ENCODE measurements around the gene C5AR2.
A peak's percentile ranks its signal among the peaks of the same experiment; 100 is the strongest.
"Not testable (repeated sequence)": the region's sequence is repeated elsewhere in the genome, so short reads cannot be mapped to it uniquely, and the experiment has no call there.

C5AR2 gene

DNA sequence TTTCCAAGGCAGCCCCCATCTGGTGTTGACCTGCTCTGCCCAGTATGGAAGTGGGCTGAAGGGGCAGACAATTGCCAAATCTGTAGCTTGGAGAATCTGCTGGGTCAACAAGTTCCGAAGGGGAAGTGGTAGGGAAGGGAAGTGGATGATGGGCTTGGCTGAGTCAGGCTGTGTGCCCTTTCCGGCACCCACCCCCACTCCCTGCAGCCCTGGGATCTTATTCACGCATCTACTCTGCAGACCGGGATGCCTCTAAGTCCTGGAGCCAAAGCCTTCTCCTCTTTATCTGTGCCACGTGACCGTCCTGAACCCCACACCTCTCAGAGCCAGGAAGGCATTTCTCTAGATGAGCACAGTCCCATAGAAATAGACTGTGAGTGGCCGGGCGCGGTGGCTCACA is 7.5 kb upstream of the C5AR2 start:
- no peak for DNase-seq

DNA sequence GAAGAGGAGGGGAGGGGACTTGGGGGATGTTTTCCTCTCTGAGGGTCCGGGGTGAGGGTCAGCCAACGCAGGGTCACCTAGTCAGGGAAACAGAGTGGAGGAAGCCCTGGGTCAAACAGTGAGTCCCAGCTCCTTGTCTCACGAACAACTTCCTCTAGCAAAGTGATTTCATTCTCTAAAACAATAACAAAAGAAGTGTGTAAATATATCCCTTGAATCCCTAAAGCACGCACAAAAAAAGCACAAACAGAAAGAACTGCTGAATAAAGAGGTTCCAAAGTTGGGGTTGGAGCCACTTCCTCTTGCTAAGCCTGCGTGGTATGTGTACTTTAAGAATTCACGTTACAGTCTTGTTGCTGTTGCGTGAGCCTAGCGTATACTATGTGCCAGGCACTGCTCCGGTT is 1.5 kb upstream of the C5AR2 start:
- DNase-seq = no peak

- no peak for DNase-seq
These were observed 485 bp upstream of the C5AR2 start for GRCh38 chr19:47331490-47331889.

DNA sequence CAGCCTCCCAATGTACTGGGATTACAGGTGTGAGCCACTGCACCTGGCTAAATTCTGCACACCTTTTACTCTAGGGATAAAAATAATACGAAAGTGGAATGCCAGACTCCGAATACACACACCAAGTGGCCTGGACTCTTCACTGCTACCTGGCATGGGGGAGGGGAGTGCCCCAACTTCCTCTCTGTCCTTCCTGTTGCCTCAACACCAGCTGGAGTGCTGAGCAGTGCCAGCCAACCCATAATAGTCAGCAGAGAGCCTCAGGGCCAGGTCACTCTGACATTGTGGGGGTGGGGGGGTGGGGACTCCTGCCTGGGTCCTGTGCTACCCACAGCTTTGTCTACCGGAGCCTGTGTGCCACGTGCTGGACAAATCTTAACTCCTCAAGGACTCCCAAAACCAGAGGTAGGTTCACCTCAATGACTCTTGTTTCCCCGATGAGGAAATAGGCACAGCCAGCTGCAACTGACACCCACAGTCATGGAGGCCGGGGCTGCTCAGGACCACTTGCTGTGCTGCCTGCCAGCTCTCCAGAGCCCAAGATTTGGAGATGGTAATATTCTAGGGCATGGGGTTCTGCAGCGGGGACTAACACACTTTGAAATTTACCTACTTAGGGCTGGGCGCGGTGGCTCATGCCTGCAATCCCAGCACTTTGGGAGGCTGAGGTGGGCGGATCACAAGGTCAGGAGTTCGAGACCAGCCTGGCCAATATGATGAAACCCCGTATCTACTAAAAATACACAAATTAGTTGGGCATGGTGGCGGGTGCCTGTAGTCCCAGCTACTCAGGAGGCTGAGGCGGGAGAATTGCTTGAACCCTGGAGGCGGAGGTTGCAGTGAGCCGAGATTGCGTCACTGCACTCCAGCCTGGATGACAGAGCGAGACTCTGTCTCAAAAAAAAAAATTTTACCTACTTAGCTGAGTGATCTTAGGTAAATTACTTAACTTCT is 5.1 kb downstream of the C5AR2 start:
- peak; percentile 30 for DNase-seq

DNA sequence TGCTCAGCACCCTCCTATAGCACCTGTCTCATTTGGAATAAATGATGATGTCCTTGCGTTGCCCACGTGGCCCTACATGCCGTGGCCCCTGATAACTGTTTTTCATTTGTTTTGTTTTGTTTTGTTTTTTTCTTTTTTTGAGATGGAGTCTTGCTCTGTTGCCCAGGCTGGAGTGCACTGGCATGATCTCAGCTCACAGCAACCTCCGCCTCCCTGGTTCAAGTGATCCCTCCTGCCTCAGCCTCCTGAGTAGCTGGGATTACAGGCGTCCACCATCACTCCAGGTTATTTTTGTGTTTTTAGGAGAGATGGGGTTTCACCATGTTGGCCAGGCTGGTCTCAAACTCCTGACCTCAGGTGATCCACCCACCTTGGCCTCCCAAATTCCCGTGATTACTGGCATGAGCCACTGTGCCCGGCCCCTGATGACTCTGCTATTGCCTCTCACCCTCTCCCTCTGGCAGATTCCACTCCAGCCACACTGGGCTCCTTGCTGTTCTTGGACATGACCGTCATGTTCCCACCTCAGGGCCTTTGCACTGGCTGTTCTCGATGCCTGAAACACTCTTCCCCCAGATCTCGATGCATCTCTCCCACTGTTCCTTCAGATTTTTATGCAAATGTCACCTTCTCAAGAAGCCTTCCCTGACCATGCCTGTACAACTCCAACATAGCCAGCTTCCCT is 7.4 kb downstream of the C5AR2 start:
- no peak for DNase-seq

DNA sequence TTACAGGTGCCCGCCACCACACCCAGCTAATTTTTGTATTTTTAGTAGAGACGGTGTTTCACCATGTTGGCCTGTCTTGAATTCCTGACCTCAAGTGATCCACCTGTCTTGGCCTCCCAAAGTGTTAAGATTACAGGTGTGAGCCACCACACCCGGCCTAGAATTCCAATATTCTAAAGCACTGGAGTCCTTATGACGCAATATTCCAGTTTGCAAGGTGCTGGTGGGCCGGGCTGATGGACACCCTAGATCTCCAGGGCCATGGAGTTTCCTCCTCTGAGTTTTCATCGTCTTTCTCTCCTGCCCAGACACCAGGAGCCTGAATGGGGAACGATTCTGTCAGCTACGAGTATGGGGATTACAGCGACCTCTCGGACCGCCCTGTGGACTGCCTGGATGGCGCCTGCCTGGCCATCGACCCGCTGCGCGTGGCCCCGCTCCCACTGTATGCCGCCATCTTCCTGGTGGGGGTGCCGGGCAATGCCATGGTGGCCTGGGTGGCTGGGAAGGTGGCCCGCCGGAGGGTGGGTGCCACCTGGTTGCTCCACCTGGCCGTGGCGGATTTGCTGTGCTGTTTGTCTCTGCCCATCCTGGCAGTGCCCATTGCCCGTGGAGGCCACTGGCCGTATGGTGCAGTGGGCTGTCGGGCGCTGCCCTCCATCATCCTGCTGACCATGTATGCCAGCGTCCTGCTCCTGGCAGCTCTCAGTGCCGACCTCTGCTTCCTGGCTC is 8.7 kb downstream of the C5AR2 start:
- DNase-seq = no peak

DNA sequence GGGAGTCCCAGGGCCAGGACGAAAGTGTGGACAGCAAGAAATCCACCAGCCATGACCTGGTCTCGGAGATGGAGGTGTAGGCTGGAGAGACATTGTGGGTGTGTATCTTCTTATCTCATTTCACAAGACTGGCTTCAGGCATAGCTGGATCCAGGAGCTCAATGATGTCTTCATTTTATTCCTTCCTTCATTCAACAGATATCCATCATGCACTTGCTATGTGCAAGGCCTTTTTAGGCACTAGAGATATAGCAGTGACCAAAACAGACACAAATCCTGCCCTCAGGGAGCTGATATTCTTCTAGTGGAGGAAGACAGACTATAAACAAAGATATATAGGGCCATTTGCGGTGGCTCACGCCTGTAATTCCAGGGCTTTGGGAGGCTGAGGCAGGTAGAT is 9.8 kb downstream of the C5AR2 start:
- no peak for DNase-seq

DNA sequence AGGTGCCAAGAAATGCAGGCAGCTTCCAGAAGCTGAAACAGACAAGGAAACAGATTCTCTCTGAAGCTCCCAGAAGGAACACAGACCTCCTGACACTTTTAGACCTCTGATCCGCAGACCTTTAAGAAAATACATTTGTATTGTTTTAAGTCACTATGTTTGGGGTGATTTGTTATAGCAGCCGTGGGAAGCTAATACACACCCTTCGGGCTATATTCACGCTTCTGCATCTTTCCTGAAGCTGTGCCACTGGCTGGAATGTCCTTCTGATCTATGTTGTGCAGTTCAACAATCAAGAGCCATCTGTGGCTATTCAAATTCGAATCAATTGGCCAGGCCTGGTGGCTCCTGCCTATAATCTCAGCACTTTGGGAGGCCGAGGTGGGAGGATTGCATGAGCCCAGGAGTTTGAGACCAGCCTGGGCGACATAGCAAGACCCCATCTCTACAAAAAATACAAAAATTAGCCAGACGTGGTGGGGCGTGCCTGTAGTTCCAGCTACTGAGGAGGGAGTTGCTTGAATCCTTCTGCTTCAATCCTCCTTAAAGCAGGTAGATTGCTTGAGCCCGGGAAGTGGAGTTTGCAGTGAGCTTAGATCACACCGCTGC is 11.3 kb downstream of the C5AR2 start:
- DNase-seq = no peak

DNA sequence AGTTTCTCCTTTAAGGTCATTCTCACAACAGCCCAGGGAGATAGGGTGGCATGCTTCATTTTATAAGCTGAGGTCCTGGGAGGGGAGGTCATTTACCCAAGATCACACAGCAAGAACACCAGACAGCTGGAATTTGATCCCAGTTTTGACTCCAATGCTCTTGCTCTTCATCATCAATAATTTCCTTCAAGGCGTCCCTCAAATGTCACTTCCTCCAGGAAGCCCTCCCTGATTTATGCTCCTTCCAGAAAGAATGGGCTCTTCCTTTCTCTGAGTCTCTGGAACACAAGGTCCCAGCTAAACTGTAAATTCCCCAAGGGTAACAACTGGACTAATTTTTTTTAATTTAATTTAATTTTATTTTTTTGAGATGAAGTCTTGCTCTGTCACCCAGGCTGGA is 12.4 kb downstream of the C5AR2 start:
- no peak for DNase-seq

DNA sequence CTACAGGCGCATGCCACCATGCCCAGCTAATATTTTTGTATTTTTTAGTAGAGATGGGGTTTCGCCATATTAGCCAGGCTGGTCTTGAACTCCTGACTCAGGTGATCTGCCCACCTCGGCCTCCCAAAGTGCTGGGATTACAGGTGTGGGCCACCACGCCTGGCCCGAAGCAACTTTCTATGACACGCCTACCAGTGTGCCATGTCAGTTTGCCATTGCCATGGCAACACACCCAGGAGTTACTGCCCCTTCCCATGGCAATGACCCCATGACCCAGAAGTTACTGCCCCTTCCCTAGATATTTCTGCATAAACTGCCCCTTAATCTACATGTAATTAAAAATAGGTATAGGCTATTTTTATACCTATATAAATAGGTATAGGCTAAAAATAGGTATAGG is 14.0 kb downstream of the C5AR2 start:
- DNase-seq = not testable (repeated sequence)

GRCh38 chr19:47348819-47349795 is 17.1 kb downstream of the C5AR2 start, which contains the start of gene DHX34:
DHX34 (plus strand) TSS chr19:47349315; CDS start chr19:47353031, 3,716 bp downstream.
- peak; percentile 100 for DNase-seq

DNA sequence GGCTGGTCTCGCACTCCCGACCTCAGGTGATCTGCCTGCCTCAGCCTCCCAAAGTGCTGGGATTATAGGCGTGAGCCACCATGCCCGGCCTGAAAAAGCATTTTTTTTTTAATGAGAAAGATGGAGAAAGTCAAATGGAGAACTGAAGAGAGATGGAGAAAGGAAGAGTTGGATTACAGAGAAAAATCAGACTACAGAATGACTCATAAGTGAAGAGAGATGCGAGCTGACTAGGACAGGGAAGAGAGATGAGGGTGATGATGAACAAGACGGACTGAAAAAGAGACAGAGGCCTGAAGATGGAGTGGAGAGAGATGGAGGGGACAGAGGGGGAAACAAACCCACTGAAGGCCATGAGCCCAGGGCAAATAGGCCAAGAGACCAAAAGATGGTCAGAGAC is 18.7 kb downstream of the C5AR2 start:
- DNase-seq = peak; percentile 37

DNA sequence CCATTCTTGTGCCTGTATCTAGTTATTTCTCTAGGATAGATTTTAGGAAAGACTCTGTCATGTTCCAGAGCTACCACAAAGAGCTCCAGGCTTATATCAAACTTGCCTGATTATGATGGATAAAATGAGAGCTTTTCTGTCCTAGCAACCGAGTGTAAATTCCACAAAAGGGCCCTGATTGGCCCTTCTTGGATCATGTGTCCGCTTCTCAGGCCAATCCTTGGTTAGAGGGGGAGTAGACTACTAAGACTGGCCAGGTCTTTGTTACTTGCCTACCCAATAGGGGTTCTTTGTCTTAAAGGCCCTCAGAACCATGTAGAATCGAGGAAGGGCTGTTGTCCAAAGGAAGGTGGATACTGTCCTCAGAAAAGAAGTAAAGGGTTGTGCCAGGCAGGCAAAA is 19.6 kb downstream of the C5AR2 start:
- peak; percentile 24 for DNase-seq

- no peak for DNase-seq
These were observed 20.1 kb downstream of the C5AR2 start for GRCh38 chr19:47352095-47352494.

DNA sequence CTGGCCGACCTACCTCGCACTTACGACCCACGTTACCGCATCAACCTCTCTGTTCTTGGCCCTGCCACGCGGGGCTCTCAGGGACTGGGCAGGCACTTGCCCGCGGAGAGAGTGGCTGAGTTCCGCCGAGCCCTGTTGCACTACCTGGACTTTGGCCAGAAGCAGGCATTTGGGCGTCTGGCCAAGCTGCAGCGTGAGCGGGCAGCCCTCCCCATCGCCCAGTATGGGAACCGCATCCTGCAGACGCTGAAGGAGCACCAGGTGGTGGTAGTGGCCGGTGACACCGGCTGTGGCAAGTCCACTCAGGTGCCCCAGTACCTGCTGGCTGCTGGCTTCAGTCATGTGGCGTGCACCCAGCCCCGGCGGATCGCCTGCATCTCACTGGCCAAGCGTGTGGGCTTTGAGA is 21.3 kb downstream of the C5AR2 start:
- DNase-seq = no peak

DNA sequence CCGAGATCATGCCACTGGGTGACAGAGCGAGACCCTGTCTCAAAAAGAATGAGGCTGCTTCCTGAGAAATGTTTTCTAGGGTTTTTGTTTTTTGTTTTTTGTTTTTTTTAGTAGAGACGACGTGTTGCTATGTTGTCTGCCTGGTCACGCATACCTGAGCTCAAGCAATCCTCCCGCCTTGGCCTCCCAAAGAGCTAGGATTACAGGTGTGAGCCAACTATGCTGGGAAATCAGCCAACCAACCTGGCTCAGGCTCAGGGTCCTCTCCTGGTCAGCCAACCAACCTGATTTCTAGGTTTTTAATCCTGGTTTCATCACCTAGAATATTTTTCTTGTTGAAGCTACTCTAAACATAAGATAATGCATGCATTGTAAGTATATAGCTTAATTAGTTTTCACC is 24.9 kb downstream of the C5AR2 start:
- no peak for DNase-seq

DNA sequence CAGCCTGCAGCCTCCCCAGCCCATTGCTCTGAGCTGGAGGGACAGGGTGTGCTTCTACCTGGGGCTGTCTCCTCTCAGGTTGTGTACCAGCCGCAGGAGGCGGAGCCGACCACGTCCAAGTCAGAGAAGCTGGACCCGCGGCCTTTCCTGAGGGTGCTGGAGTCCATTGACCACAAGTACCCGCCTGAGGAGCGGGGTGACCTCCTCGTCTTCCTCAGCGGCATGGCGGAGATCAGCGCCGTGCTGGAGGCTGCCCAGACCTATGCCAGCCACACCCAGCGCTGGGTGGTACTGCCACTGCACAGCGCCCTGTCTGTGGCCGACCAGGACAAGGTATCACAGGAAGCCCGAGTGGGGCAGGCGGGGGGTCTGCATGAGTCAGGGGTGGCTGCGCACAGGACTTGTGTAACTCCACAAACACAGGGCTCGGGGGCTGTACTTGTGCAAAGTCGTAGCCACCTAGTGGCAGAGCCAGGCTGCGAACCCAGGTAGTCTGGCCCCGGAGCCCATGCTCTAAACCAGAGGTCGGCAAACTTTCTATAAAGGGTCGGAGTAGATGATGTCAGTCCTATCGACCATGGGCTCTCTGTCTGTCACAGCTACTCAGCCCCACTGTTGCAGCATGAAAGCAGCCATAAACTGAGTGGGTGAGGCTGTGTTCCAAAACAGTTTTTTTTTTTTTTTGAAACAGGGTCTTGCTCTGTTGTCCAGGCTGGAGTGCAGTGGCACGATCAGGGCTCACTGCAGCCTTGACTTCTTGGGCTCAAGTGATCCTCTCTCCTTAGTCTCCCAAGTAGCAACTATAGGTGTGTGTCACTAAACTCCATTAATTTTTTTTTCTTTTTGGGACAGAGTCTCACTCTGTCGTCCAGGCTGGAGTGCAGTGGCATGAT is 26.1 kb downstream of the C5AR2 start:
- peak; percentile 15 for DNase-seq

- DNase-seq = no peak
These were observed 27.0 kb downstream of the C5AR2 start for GRCh38 chr19:47358936-47359335.

- DNase-seq = no peak
These were observed 30.3 kb downstream of the C5AR2 start for GRCh38 chr19:47362321-47362720.

DNA sequence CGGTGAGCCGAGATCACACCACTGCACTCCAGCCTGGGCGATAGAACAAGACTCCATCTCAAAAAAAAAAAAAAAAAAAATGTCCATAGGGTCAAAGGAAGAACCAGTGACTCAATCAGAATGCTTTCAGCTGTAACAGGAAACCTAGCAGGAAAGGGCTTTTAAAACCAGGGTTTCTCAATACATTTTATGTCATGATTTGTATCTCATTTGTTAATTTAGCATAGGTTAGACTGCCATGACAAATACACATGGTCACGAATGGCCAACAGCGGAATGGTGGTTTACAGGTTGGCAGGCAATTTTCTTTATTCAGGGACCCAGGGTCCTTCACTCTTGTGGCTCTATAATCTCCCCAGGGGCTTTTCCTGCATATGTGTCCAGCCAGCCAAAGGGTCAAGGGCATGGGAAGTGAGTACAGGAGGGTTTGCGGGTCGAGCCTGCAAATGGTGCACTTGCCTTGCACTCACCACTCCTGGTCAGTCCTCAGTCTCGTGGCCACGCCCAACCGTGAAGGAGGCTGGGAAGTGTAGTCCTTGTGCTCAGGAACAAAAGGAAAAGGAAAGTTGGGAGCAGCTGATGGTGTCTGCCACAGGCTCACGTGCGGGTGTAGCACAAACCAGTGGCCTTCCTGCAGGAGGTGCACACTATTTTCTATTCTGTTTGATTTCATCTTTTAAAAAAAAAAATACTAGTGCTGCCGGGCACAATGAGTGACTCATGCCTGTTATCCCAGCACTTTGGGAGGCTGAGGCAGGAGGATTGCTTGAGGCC is 32.0 kb downstream of the C5AR2 start:
- DNase-seq = no peak
